GM19099 (cell line): ENCODE results near the gene DLGAP3.

ENCODE experiments used
- POLR2A ChIP-seq: IDR thresholded peaks from 3 replicates; pipeline ENCODE4 v1.6.1; 2011; ENCODE audit warnings: low read depth; ENCODE audit not compliant: insufficient read length; ENCODE audit errors: extremely low read depth

DLGAP3 gene

DNA sequence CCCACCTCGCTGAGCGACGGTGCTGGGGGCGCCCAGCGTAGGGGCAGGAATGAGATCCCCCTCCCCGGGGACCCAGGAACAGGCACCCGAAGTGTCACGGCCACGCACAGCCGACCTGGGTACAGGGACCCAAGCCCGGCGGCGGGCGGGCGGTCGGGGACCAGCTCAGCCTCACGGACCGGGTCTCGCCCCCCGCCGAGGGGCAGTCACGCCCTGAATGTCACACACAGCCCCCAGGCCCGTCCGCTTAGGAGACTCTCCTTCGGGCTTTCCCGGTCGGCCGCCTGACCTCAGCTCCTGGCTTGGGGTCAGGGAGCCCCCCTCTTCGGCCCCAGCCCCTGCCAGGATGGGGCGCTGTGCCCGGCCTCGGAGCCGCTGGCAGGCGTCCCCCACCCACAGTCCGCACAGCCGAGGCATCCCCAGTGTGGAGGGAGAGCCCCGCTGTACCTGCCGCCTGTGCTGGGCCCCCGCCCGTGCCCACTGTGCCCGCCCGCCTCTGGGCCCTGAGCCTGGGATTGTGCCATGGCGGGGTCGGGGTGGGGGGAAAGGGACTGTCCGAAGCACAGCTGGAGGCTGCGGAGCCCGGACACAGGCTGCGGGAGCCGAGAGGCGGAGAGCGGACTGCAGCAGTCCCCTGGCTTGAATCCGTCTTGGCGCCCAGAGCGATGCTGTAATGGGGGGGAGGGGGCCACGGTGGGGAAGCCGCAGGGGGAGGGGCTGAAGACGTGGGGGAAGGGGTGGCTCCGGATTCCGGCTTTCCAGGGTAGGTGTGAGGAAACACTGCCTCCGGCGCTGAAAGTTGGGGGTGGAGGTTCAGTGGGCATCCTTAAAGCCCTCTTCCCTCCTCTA is 627 bp upstream of the DLGAP3 start:
- TF ChIP-seq POLR2A = no peak

DNA sequence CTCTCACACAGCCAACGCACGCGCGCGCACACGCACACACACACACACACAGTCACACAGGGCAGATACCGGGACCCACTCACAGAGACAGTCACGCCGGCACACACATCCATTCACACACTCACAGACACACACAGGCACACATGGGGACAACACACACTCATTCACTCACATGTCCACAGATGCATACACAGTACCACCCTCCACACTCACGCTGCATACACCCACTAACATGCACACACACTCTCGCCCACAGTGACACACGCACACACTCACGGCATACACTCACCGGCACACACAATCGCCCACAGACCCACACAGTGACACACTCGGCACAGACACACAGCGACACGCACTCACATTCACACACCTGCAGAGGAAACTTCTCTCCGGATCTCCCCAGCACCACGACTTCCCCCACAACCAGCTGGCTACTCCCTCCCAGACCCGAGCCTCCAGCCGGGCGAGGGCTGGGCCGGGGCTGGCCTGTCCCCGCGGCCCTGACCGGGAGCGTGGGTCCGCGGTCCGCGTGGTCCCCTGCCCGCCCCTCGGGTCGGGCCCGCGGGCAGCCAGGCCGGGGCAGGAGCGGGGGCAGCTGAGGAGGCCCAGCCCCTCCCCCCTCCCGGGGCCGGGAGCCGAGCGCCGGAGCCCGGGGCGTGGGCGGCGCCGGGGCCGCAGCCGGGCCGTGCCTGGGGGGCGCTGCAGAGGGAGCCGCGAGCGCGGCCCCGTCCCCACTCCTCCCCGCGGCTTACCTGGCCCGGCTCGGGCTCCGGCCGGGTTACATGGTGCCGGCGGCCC is 552 bp downstream of the DLGAP3 start:
- no peak for TF ChIP-seq POLR2A

- no peak for TF ChIP-seq POLR2A
Observed at GRCh38 chr1:34928066-34928696, 1.3 kb downstream of the DLGAP3 start.

DNA sequence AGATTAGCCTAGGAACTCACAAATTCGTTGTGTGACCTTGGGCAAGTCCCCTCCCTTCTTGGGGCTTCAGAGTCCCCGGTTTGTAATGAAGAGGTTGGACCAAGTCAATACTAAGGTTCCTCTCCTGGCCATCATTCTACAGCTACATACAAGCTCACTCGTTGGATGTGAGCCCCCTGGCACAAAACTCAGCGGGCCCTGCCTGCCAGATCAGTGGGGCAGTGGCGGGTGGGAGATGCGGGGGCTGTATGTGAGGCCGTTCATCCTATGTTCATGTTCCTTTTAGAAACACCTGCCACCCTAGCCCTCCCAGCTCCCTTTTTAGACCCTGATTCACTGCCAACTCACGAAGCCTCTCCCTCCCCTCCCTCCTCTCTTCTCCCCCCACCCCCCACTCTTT is 2.1 kb downstream of the DLGAP3 start:
- TF ChIP-seq POLR2A = no peak

DNA sequence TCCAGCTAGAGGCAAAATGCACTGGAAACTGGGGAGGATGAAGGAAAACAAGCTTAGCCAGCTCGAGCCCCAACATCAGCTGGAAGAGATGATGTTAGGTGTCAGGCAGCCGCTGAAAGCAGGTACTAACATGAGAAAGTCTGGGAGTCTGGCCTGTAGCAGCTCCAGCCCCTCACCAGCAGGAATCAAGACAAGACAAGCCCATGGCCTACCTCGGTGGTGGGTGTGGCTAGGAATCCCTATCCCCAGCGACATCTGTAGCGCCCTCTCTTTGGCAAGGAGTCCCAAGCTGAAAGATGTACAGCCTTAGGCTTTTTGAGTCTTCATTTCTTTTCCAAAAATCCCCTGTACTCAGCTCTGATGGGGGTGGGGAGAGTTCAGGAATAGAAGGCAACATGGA is 2.6 kb downstream of the DLGAP3 start:
- no peak for TF ChIP-seq POLR2A

DNA sequence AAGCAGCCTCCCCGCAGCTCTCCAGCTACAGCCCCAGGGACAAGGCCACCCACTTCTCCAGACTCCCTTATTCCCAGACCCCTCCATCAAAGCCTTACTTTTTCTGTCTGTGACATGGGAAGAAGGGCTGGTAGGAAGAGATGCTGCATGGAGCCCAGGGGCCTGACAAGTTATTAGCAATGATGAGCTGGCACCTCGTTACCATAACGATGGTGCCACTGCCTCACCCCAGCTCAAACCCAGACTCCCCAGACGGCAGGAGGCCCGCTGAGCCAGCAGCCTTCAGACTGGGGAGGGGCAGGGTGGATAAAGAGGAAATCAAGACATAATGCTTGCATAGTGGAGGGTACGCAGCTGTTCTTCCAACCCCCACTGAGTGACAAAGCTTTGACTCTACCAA is 3.3 kb downstream of the DLGAP3 start:
- TF ChIP-seq POLR2A = no peak

DNA sequence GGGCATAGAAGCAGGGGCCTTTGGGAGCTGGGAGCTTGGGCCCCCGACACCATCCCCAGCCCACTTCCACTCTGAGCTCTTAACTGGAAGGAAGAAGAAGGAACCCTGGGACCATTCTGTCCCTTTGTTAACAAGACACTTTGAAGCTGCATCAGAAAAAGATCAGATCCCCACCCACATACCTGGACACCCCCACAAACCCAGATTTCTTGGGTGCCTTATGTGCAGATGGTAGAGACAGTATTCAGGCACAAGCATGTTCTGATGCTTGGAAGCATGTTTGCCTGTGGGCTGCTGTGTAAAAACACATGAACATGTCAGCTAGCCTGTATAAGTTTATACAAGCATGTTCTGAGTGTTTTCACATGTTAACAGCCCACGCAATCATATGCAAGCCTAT is 3.7 kb downstream of the DLGAP3 start:
- TF ChIP-seq POLR2A = no peak

- TF ChIP-seq POLR2A = no peak
Observed at GRCh38 chr1:34924759-34925555, 4.5 kb downstream of the DLGAP3 start.

DNA sequence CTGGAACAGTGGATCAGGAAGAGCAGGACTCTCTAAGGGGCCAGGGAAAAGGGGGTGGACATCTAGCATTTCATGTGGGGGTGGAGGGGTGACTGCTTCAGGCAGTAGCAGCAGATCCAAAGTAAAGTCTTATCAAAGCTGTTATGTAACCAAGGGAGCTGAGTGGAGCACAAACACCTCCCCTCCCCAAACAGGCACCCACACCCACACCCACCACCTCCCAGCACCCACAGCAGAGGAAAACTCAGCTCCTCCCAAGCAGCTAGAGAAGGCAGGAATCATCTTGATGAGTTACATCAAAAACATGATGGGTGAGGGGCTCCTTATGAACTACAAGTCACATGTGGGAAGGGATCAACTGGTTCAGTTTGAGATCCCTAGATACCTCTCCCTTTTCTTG is 6.0 kb downstream of the DLGAP3 start:
- TF ChIP-seq POLR2A = no peak

DNA sequence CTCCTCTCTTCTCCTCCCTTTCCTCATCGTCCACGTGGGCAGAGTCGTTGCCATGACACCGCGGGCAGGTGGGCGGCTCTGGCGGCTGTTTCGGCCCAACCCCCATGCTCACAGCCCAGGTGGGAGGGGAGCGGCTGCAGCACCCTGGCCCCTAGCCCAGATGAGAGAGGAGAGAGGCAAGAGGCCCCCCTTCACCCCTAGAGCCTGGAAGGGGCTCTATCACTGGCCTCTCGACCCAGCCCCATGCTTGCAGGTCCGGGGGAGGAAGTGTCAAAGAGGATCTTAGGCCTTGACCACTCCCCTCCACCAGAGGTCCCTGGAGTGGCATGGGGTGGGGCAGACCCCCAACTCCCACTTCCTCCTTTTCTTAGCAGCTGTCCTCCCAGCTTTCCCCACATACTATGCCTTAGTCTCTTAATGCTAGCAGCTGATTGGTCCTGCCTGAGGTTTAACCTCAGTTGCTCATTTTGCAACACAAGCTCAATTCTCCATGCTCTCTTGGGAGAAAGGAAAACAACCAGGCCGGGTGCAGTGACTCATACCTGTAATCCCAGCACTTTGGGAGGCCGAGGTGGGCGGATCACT is 10.4 kb downstream of the DLGAP3 start:
- TF ChIP-seq POLR2A = no peak

DNA sequence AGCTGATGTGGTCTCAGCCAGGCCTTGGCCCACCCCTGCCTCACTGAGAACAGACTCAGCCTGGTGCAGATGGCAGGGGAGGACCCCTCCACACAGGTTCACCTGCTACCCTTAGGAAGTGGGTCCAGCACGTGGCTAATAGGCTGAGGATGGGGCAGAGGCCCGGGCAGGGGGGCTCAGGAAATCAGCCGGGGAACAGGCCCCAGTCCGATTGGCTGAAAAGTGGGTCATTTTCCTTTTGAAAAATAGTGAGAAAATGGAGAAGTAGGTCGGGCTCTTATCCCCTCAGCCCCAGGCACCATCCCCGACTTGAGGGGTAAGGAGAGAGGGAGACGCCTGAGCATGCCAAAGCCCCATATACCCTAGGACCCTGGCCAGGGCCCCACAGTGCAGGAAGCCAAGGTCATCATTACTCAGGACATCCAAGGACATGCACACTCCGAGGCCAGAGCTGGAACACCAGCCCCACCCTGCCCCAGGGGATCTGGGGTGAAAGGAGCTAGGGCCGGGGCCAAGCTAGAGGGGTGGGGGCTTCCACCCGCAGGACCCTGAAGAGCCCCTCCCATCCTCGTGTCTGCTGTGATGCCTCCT is 11.0 kb downstream of the DLGAP3 start:
- no peak for TF ChIP-seq POLR2A

- no peak for TF ChIP-seq POLR2A
Observed at GRCh38 chr1:34917017-34917416, 12.4 kb downstream of the DLGAP3 start.

GRCh38 chr1:34916104-34916503 is 13.3 kb downstream of the DLGAP3 start:
- TF ChIP-seq POLR2A = no peak

DNA sequence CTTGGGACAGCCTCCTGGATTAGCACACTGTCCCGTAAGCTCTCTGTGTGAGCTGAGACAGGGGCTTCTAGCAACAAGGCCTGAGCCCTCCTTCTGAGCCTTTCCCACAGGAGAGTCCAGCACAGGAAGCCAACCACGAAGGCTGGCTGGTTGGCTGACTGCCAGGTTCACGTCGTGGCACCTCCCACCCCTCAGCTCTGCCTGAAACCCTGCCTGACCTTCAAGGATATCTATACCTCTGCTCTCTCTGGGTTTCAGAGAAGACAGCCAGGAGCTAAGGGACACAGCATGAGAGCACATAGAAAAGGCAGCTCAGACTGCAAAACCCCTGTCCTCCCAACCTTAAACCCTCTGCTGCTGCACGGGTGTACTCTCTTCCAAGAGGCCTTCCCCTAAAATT is 13.9 kb downstream of the DLGAP3 start:
- no peak for TF ChIP-seq POLR2A
